ENCODE results near the gene MEIOB.
"Not testable (repeated sequence)": the region's sequence is repeated elsewhere in the genome, so short reads cannot be mapped to it uniquely, and the experiment has no call there.

MEIOB gene

DNA sequence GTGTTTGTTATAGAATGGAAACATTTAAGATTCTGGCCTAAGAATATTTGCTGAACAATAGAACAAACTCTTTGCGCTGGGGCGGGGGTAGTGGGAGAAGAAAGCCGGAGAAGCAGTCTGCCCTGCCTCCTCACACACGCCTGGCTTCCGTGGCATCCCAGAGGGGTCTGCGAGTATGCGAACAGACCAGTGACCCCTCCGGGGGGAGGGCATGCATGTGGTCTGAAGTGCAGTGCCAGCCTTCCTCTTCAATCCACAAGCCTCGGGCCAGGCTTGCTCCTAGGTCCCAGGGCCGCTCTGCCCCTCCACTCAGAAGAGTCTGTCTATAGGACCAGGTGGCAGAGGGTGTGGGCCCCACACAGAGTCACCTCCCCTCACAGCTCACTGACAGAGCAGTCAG, 64.3 kb downstream of the MEIOB start:
- DNase-seq: no peak

DNA sequence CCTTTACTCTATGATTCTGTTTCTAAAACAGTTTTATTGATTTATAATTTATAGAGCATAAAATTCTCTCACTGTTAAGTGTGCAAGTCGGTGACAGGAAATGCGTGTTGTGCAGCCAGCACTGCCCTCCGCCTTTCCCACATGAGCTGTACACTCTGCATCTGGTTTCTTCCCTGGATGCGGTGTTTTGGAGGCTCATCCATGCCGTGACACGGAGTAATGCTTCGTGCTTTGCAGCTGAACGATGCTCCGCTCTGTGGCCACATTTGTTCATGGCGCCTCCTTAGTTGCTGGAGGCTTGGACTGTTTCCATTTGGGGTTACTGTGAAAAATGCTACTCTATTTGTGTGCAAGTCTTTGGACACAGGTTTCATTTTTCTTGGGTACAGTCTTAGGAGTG, 71.3 kb downstream of the MEIOB start:
- DNase-seq: no peak

DNA sequence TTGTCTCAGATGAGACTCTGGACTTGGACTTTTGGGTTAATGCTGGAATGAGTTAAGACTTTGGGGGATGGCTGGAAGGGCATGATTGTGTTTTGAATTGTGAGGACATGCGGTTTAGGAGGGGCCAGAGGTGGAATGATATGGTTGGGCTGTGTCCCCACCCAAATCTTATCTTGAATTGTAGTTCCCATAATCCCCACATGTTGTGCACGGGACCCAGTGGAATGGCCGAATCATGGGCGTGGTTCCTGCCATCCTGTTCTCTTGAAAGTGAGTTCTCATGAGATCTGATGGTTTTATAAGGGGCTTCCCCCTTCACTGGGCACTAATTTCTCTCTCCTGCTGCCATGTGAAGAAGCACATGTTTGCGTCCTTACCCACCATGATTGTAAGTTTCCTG, 72.7 kb downstream of the MEIOB start:
- DNase-seq: not testable (repeated sequence)

DNA sequence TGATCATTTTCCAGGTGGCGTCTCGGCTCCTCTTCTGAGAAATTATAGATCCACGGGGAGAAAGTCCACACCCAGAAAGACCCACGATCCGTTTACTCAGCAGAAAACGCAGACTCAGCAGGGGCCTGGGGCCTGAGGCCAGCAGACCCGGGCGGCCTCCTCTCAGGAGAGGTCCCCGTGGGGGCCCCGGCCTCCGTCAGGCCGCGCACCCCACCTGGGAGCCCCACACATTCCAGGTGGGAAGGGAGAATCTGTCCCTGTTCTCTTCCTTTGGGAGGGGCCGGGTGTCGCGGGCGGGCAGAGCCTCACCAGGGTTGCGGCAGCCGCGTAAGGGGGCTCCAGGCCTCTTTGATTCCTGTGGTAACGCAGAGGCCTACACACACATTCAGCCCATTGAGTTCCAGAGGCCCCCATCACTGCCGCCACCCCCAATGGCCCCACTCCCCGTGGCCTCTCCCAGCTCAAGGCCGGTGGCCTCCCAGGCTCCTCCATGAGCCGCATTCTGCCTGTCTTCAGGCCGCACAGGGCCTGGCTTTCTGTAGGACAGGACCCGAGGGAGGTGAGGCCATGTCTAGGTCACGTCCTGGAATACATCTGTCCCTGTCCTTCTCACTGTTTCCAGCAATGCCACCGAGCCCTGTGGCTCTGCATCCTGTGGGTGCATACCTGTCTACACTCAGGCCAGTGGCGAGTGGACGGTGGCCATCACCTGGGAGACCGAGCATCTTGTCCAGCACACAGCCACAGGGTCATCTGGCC, 76.9 kb downstream of the MEIOB start:
- DNase-seq: no peak

DNA sequence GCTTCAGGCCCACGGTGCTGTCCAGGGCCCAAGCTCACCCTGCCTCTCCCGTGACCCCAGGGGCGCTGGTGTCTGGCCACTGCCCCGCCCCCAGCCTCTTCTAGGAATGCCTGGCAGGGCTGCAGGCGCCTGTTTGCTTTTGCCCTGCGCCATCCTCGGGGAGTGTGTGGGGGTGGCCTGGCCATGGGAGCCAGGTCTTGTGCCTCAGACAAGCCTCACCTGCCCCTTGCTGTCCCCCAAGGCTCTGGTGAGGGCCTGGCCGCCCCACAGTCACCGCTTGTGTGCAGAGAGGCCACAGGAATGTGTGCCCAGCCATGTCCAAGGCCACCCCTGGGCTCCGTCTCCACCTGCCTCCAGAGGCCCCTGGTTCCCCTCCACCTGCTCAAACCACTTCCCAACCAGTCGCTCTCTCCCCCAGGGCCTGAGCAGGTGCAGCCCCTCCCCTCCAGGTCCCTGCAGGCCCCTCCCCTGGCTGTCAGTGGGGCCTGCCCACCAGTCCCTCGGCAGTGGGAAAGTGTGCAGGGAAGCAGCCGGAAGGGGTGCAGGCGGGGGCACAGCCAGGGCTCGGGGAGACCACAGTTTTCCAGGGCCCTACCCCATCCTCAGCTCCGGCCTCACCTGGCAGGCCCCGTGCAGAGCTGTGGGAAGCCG, 77.6 kb downstream of the MEIOB start:
- DNase-seq: no peak

DNA sequence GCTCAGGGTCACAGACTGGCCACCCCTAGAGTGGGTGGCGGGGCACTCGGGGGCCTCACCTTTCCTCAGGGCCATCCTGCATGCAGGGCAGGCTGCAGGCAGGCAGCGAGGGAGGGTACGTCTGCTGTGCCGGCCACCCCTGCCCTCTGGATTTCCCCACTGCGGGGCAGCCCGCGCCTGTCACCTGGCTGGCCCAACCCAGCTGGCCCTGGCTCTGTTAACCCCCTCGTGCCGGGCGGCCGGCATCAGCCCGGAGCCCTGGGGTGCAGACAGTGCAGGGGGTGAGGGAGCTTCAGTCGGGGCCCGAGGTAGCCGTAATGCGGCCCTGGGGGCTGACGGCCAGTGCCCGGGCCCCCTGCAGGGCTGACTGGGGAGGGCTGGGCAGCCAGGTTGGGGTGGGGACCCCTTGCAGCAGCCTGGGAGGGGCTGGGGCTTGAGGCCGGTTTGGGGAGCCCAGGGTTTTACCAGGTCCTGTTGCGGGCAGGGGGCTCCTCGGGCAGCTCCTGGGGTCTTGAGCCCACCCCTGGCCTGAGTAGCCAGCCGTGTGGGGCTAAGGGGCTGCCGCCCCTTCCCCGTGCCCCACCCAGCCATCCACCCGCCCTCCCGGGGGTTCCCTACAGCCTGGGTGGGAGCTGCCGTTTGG, 78.3 kb downstream of the MEIOB start, which contains the start of gene IGFALS:
IGFALS (minus strand) TSS at position 128 of the 643 bp plus-strand sequence; CDS start at position 75, 53 bp downstream.
- no peak for DNase-seq

DNA sequence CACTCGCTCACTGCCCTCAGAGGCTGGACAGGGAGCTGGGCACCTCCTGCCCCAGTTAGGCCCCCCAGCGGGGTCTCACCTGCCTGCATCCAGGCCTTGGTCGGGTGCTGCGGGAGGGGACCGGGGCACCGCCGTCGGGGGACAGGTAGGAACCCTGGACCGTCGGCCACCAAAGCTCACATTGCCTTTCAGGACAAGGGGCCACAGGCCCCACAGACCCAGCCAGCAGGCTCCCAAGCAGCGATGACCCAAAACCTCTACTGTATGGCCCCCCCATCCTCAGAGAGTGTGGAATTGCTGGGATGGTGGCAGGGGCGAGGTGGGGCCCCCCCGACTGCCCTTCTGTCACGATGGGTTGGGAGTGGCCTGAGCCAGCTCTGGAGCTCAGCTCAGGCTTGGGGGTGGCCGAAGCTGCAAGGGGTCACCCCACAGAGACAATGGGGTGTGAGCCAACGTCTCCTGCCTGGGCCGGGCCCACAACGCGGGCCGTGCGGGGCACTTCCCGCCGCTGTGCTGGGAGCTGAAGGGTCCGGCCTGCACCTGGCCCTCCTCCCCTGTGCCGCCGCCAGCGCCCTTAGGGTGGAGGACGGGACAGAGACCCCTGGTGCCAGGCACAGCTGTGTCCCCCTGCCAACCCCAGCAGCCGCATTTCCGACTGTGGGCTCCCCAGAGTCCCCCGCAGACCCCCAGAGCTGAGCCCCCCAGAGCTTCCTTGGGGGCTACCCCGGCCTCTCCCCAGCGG, 79.0 kb downstream of the MEIOB start:
- DNase-seq: no peak

DNA sequence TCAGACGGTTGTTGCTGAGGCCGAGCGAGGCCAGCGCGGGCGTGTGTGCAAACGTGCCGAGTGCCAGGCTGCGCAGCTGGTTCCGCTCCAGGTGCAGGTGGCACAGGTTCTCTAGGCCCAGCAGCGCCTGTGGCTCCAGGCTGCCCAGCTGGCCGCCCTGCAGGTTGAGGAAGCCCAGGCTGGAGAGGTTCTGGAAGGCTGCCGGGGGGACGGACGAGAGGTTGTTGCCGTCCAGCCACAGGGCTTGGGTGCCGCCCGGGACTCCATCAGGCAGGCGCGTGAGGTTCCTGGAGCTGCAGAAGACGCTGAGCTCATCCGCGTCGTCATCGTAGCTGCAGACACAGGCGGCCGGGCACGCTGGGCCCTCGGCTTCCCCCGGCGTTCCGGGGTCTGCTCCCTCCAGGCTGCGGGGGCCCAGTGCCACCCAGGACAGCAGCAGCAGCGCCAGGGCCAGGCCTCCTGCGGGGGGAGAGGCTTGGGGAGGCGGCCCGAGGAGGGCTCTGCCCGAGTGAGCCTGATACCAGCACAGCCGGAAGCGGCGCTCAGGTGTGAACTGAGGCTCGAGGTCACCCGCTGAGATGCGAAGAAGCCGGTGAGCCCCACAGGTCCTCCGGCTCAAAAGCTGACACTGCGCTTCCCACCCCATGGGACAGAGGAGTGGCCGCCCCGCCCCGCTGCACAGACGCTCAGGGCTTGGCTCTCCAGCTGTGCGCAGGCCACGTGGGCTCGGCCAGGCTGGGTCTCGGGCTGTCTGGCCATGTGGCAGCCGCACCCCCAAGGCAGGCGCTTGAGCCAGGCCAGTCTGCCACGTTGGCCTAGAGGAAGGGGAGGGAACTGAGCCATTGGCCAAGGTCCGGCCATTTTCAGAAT, 79.8 kb downstream of the MEIOB start:
- no peak for DNase-seq

DNA sequence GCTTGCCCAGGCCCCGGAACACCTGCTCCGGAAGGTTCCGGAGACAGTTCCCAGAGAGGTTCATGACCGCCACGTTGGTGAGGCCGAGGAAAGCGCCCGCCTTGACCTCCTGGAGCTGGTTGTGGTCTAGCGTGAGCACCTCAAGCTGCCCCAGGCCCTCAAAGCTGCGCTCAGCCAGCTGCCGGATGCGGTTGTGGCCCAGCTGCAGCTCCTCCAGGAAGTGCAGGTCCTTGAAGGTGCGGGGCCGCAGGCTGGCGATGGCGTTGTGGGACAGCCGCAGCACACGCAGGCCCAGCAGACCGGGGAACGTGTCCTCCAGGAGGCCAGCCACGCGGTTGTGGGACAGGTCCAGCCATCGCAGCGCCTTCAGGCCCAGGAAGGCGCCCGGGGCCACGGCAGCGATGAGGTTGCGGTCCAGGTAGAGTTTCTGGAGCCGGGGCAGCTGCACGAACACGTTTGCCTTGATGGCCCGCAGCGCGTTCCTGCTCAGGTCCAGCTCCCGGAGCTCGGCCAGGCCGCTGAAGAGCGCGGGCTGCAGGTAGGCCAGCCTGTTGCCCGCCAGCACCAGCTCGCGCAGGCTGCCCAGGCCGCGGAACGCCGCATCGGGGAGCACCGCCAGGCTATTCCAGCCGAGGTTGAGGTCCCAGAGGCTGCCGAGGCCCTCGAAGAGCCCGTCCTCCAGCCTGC, 80.6 kb downstream of the MEIOB start:
- no peak for DNase-seq

DNA sequence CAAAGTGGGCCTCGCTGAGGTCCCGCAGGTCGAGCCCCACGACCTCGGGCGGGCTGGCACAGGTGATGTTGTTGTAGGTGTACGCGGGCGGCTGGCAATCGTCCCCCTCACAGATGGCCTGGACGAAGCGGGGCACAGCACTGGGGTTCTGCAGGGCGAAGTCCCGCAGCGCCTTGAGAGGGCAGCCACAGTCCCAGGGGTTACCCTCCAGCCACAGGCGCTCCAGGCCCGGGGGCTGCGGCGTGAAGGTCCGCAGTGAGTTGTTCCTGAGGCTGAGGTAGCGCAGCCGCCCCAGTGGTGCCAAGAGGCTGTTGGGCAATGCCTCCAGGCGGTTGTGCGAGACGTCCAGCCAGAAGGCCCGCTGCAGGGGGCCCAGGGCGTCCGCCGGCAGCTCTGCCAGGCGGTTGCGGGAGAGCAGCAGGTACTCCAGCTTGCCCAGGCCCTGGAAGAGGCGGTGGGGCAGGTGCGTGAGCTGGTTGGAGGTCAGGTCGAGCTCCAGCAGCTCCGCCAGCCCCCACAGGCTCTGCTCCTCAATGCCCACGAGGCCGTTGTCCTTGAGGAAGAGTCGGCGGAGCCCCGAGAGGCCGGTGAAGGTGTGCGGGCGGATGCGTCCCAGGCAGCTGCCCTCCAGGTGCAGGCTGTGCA, 81.2 kb downstream of the MEIOB start:
- DNase-seq: no peak

DNA sequence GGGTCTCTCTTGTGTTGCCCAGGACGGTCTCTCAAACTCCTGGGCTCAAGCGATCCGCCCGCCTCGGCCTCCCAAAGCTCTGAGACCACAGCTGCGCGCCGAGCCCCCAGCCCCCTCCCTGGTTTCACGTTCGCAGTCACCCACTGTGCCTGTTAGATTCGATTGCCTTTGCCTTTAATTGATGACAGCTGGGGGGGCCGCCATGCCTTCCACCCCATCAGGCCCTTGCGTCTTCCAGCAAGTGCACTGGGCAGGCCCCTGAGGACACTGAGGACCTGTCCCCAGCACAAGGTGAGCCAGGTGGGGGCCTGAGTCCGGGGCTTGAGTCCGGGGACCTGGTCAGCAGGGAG, 81.7 kb downstream of the MEIOB start:
- no peak for DNase-seq

DNA sequence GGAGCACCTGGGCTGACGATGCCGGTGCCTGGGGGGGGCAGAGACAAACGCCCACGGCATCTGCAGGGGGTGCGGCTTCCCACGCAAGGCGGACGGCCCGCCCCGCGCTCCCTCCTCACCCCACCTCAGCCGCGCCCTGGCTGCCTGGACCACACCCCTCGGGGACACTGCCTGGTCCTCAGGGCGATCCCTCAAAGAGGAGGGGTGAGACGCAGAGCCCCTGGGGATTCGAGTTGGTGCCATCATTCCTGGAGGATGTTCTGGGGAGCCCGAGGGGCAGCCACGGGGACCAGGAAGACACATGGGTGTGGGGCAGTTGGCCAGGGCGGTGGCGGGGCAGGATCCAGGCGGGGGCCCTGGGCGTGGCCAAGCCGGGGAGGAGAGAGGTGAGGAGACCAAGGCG, 82.3 kb downstream of the MEIOB start:
- no peak for DNase-seq

DNA sequence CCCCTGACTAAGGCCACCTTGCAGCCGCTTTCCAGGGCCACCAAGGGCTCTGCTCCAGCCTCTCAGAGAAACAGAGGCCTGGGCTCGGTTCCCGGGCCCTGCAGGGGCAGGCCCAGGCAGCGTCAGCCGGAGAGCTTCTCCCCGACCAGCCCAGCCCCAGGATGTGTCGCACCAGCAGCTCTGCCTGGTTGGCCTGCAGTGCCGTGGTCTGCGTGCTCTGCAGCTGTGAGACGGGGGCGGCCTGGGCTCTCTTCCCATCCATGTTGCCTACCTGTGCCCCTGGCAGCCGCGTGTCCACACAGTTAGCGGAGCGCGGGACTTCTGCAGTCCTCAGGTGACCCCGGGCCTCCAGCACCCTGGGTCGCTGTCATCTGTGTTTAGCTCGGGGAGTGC, 83.3 kb downstream of the MEIOB start:
- no peak for DNase-seq

DNA sequence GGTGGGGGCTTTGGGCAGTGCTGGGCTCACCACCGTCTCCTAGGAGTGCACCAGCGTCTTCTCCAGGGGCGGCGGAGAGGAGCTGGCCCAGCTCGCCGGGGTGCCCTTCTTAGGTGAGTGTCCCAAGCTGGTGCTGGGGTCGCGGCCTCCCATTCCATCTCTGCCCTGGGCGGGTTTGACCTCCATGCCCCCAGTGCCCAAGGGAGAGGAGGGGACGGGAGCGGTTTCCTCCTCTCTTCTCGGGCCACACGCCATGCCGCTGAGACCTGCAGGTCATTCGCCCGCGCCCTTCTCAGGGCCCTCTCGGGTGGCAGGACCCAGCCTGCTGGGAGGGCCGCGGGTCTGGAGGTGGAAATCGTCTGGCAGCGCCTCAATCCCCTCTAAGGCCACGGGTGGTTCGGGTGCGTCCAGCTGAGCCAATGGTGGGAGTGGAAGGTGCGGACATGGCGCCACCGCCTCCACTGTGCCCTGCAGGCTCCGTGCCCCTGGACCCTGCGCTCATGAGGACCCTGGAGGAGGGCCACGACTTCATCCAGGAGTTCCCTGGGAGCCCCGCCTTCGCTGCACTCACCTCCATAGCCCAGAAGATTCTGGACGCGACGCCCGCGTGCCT, 83.8 kb downstream of the MEIOB start:
- DNase-seq: no peak

DNA sequence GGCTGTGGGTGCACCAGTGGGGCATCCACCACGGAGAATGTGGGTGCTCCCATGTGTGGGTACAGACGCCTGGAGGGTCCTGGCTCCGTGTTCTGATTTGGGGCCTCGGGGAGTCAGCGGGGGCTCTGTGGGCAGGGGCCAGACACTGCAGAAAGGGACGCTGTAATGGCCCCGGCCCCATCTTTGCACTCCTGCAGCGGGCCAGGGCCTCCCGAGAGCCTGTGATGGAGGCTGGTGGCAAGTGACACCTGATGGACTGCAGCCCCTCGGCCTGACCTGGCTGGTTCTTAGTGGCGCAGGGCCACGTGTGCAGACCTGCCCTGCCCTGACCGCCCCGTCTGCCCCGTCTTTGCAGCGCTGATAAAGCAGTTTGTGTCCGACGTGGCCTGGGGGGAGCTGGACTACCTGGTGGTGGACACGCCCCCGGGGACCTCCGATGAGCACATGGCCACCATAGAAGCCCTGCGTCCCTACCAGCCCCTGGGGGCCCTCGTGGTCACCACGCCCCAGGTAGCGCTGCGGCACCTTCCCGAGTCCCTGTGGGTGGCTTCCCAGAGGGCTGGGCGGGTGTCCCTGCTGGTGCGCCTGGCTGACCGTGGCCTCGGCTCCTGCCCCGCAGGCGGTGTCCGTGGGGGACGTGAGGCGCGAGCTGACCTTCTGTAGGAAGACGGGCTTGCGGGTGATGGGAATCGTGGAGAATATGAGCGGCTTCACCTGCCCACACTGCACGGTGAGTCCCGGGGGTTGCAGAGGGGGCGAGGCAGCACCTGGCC, 84.5 kb downstream of the MEIOB start:
- no peak for DNase-seq

DNA sequence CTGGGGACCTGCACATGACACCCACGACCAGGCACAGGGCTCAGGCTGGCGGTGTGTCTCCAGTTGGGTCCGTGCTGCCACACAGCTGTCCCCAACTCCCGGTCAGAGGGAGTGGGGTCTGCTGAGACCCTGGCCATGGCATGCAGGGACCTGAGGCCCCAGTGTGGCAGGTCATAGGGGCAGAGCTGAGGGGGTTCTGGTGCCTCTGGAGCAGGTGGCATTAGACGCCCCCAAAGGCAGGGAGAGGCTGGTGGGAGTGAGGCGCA, 85.0 kb downstream of the MEIOB start:
- no peak for DNase-seq

DNA sequence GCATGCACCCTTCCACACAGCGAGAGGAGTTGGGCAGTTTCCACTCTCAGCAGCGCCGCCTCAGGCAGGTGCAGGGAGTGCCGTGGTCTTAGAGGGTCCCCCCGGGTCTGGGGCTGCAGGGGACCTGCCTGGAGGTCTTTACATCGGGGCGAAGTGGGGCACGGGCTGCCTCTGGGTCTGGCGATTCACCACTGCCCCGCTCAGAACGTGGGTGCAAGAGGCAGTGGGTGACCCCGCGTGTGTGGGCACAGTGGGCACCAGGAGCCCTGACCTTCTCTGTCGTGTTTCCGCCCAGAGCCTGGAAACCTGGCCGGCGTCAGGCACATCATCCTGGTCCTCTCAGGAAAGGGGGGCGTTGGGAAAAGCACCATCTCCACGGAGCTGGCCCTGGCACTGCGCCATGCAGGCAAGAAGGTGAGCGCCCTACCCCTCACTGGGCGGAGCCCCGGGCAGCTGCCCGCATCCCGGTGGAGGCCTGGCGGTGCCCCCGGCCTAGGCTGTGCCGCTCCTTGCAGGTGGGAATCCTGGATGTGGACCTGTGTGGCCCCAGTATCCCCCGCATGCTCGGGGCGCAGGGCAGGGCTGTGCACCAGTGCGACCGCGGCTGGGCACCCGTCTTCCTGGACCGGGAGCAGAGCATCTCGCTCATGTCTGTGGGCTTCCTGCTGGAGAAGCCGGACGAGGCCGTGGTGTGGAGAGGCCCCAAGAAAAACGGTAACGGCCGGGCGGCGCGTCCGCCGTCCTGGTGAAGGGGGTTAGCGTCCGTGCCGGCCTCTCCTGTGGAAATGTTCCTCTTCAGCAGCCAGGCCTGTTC, 85.5 kb downstream of the MEIOB start:
- DNase-seq: no peak

DNA sequence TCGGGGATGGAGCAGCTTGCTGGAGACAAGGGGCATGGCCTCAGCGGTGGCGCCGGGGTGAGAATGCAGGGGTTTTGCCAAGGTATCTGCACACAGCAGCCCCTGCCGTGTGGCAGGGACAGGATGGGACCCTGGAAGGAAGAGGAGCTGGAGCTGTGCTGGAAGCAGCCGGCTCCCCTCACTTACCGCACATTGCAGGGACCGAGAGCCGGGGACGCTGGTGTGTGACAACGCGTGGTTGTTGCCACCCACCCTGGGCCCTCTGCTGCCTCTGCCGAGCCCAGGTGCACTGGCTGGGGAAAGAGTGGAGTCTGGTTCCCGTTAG, 86.2 kb downstream of the MEIOB start:
- no peak for DNase-seq

DNA sequence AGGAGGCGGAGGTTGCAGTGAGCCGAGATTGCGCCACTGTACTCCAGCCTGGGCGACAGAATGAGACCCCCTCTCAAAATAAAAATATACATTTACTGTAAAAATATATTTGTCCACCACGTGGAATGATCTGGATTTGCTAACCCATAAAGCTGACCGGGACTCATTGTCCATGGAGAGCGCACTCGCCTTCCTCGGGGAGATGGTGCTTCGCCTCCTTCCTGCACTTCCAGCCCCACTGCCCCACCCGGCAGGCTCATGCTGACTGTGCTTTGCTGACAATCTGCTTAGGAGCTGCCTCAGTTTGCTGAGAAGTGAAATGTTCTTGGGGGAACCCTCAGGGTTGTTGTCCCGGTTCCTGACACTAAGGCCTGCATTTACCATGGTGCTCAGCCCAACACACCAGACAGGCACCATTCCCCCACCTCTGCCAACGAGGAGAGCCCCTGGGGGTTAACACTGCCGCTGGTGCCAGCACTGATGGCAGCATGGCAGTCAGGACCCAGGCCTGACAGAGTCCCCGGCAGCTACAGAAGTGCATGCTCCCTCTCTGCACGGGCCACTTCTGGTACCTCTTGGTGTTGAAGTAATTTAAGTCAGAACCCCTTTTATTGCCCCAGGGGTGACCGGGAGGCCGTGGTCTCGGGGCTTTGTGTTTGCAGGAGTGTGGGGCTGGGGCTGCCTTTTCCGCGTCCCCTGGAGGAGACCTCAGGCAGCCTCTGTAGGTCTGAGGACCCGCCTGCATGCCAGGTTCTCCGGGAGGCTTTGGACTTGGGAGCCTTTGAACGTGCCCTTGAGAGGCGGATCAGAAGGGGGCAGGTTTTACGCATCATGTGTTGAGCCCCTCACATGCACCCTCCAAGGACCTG, 86.8 kb downstream of the MEIOB start:
- no peak for DNase-seq
